ENCODE data around the gene HBEGF. TPM values are rescaled to one million over a fixed set of nuclear protein-coding genes. Genes with fewer than 3 reads are reported as not detected.

Gene HBEGF
- total RNA-seq, 2 experiments from 2014 or later, result 12.8 TPM

DNA sequence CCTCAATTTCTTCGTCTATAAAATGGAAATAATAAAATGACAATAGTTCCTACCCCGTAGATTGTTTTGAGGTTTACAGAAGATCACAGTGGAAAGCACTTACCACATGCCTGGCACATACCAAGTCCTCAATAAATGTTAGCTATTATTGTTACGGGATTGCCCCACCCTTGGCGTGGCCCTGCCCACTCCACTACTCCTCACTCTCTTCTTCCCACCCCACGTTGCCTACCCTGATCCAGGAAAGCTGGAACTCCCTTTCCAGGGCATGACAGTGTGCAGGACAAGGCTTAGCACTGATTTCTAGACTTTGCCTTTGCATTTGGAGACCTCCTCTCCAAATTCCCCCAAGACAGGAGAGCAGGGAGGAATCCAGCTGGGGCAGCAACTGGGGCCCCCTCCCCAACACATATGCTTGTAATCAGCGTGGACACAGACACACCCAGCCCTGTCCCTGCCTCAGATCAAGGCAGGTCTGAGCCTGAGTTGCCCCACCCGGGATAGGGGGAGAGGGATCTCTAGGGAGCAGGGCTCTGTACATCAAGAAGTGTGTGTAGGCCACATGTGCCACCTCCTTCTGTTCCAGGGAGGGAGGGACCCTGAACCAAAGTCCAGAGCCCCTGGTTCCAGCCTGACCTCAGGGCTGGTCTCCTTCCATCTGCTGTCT is 20.3 kb upstream of the HBEGF start:
- DNase-seq (no peak), ATAC-seq (ENCODE audit: low read depth) (no peak)
- H3K4me1 Mint-ChIP-seq, result peaks cover 5% of the 10 kb centered on the region
- no peak overlapping the region for H3K27ac Mint-ChIP-seq
- H3K36me3 Mint-ChIP-seq, result no peaks in the 10 kb centered on the region
- H3K4me3 Mint-ChIP-seq, result no peak overlapping the region
- no peaks in the 10 kb centered on the region for H3K9me3 Mint-ChIP-seq
- peaks cover 2% of the 10 kb centered on the region for H3K27me3 Mint-ChIP-seq
- POLR2A ChIA-PET, result interaction anchor here (0.6 kb wide), 1 partner anchor 63 kb away, joined by 4 read pairs; no protein-coding TSS in a partner anchor

DNA sequence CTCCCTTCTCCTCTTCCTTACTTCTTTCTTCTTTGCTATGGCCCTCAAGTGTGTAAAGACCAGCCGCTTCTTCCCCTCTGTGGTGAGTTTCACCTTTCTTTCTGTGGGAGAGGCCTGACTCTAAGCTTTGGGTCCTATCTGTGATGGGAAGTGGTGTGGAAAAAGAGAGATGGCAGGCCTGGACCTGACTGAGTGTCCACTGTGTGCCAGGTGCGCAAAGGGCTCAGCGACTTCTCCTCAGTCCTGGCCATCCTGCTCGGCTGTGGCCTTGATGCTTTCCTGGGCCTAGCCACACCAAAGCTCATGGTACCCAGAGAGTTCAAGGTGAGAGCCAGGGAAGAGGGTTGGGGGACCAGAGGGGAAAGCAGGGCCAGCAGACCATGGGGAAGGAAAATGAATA is 19.5 kb upstream of the HBEGF start:
- H3K27ac Mint-ChIP-seq, result no peak overlapping the region
- H3K36me3 Mint-ChIP-seq, result no peaks in the 10 kb centered on the region
- no peaks in the 10 kb centered on the region for H3K9me3 Mint-ChIP-seq
- POLR2A ChIA-PET, result interaction anchor here (0.6 kb wide), 1 partner anchor 62 kb away, joined by 4 read pairs; no protein-coding TSS in a partner anchor
- peaks cover 5% of the 10 kb centered on the region for H3K4me1 Mint-ChIP-seq
- no peak overlapping the region for H3K4me3 Mint-ChIP-seq
- ATAC-seq (ENCODE audit: low read depth) (no peak), DNase-seq (no peak)
- peaks cover 2% of the 10 kb centered on the region for H3K27me3 Mint-ChIP-seq

DNA sequence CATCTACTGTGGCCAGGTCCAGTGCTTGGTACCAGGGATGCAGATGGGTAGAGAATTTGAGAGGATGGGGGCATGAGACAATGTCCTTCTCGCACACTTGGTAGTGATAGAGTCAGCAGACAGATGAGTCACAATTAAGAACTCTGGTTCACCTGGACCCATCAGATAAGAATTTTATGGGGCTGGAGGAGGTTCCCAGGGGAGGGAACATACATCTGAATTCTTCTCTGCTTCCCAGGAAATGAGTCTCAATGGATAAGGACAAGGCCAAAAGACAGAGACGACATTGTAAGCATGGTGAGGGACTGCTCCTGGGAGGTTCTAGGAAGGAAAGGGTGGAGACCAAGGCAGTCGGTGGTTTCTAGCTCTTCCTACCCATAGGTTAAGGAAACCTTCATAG is 18.9 kb upstream of the HBEGF start:
- ATAC-seq (ENCODE audit: low read depth), result no peak
- POLR2A ChIA-PET, result no interaction called here
- no peak overlapping the region for H3K27ac Mint-ChIP-seq
- no peaks in the 10 kb centered on the region for H3K9me3 Mint-ChIP-seq
- no peak overlapping the region for H3K4me3 Mint-ChIP-seq
- H3K27me3 Mint-ChIP-seq, result peaks cover 2% of the 10 kb centered on the region
- no peak for DNase-seq
- no peaks in the 10 kb centered on the region for H3K36me3 Mint-ChIP-seq
- H3K4me1 Mint-ChIP-seq, result peaks cover 5% of the 10 kb centered on the region

DNA sequence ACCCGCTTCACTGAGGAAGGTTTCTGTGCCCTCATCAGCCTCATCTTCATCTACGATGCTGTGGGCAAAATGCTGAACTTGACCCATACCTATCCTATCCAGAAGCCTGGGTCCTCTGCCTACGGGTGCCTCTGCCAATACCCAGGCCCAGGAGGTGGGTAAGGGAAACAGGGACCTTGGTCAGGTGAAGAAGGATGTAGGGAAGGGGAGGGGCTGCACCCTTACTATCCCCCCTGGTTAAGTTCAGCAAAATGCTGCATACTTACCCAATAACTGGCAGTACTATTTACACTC is 18.0 kb upstream of the HBEGF start:
- no peak for DNase-seq
- Mint-ChIP-seq H3K36me3 (no peaks in the 10 kb centered on the region), H3K27ac (no peak overlapping the region), H3K27me3 (peaks cover 2% of the 10 kb centered on the region), H3K4me3 (no peak overlapping the region), H3K4me1 (peaks cover 5% of the 10 kb centered on the region), H3K9me3 (no peaks in the 10 kb centered on the region)
- ATAC-seq (ENCODE audit: low read depth), result no peak
- POLR2A ChIA-PET, result interaction anchor here (0.6 kb wide), 1 partner anchor 271 kb away, joined by 3 read pairs; no protein-coding TSS in a partner anchor

DNA sequence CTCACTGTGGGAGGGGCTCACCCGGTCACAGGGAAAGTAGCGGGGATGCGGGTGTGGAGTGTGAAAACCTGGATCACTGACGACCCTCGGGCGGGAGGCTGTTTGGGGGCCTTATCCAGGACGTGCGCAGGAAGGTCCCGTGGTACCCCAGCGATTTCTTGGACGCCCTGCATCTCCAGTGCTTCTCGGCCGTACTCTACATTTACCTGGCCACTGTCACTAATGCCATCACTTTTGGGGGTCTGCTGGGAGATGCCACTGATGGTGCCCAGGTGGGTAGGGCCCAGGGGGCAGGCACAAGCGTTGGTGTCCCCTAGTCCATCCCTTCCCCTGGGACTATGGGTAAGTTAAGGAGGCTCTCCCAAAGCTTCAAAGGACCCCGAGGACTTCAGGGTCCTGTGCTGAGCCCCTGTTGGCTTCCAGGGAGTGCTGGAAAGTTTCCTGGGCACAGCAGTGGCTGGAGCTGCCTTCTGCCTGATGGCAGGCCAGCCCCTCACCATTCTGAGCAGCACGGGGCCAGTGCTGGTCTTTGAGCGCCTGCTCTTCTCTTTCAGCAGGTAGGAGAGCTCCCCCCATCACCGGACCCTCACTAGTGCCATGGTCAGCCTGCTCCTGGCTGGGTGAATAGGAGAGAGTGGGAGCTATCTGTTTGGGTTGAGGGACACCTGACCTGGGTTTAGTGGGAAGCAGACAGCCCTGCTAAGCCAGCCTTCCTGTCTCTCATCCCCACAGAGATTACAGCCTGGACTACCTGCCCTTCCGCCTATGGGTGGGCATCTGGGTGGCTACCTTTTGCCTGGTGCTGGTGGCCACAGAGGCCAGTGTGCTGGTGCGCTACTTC is 17.4 kb upstream of the HBEGF start:
- Mint-ChIP-seq H3K4me3 (peak overlapping the region; percentile 80), H3K9me3 (no peaks in the 10 kb centered on the region), H3K27me3 (peaks cover 2% of the 10 kb centered on the region), H3K4me1 (peaks cover 5% of the 10 kb centered on the region), H3K27ac (no peak overlapping the region), H3K36me3 (no peaks in the 10 kb centered on the region)
- POLR2A ChIA-PET, result interaction anchor here (0.6 to 1.2 kb wide), 5 partner anchors 16 to 271 kb away, joined by 3 read pairs; partner anchors contain the start of gene ANKHD1
- DNase-seq, result no peak
- ATAC-seq (ENCODE audit: low read depth), result no peak

DNA sequence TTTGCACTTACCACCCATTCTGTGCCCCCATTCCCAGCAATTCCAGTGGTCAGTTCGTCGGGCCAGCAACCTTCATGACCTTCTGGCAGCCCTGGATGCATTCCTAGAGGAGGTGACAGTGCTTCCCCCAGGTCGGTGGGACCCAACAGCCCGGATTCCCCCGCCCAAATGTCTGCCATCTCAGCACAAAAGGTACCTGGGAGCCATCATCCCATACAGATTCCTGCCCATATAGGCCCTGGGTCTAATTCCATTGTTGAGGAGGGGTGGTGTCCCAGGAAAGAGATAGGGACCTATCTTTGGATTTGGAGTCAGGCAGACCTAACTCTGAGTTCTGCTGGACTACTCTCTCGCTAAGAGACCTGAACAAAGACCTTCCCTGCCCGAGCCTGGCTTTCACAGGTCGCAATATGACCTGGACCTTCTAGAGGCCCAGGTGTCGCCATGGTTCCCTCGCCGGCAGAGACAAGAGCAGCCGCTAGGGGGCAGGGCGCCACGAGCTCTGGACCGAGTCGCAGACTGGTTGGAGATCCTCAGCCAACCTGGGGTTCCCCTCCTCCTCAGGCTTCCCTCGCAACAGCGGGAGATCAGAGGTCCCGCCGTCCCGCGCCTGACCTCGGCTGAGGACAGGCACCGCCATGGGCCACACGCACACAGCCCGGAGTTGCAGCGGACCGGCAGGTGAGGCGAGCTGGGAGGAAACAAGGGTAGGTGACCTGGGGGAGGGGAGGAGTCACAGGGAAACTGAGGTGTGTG is 16.6 kb upstream of the HBEGF start:
- ATAC-seq (ENCODE audit: low read depth) (peak; percentile 91), DNase-seq (peak; percentile 92)
- Mint-ChIP-seq H3K4me1 (peaks cover 5% of the 10 kb centered on the region), H3K4me3 (peak overlapping the region; percentile 80), H3K9me3 (no peaks in the 10 kb centered on the region), H3K27ac (peak overlapping the region; percentile 70), H3K27me3 (no peaks in the 10 kb centered on the region), H3K36me3 (no peaks in the 10 kb centered on the region)
- POLR2A ChIA-PET, result interaction anchor here (0.6 to 1.2 kb wide), 4 partner anchors 15 to 190 kb away, joined by 3 read pairs; partner anchors contain the start of gene ANKHD1

DNA sequence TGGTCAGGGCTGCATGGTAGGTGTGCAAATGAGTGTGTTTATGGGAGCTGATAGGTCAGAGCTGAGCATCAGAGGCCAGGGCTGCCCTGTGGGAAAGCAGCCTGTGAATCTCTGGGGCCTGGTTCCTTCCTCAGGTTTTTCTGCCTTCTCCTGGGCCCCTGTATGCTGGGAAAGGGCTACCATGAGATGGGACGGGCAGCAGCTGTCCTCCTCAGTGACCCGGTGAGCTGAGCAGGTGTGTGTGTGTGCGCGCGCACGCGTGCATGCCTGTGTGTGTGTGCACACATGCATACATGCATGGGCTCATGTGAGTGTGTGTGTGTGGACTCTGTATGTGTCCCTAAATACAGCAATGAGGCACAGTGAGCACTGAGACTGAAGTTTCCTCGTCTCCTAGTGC is 15.9 kb upstream of the HBEGF start:
- ATAC-seq (ENCODE audit: low read depth), result no peak
- Mint-ChIP-seq H3K4me3 (no peak overlapping the region), H3K27me3 (peaks cover 3% of the 10 kb centered on the region), H3K27ac (no peak overlapping the region), H3K4me1 (peaks cover 12% of the 10 kb centered on the region), H3K9me3 (no peaks in the 10 kb centered on the region), H3K36me3 (no peaks in the 10 kb centered on the region)
- POLR2A ChIA-PET, result no interaction called here
- DNase-seq, result no peak

DNA sequence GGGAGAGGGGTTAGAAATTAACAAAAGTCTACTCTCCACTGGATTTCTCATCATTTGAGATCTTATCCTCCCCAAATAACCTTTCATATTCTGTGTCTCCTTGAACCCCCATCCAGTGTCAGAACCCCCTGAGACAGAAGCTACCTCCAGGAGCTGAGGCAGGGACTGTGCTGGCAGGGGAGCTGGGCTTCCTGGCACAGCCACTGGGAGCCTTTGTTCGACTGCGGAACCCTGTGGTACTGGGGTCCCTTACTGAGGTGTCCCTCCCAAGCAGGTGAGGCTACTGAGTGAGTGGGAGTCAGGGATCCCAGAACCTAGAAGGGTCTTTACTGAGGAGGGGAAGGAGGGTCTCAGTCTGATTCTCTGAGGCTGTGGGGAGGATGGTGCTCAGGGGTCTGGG is 15.5 kb upstream of the HBEGF start:
- Mint-ChIP-seq H3K4me1 (peaks cover 12% of the 10 kb centered on the region), H3K27me3 (peaks cover 3% of the 10 kb centered on the region), H3K9me3 (no peaks in the 10 kb centered on the region), H3K4me3 (no peak overlapping the region), H3K27ac (no peak overlapping the region), H3K36me3 (no peaks in the 10 kb centered on the region)
- POLR2A ChIA-PET, result no interaction called here
- ATAC-seq (ENCODE audit: low read depth) (no peak), DNase-seq (no peak)

DNA sequence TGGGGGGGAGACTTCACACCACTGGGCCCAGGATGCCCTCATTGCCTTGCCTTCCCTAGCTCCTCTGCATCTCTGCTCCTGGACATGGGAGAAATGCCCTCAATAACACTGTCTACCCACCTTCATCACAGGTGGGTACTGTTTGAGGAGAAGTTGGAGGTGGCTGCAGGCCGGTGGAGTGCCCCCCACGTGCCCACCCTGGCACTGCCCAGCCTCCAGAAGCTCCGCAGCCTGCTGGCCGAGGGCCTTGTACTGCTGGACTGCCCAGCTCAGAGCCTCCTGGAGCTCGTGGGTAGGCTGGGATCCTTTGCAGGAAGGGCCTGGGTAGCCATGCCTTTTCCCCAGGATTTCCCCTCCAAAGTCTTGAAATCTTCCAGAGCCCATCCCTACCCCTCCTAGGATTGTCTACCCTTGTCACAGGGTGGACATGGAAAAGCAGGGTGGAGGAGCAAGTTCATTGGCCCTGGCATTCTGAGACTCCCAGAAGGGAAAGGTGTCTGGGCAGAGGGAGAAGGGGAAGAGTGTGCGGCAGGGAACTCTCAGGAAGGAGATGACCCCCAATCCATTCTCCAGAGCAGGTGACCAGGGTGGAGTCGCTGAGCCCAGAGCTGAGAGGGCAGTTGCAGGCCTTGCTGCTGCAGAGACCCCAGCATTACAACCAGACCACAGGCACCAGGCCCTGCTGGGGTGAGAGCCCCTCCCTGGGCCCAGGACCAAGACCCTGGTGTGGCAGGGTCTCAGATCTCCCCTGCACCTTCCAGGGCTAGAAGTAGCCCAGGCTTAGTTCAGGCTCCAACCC is 14.5 kb upstream of the HBEGF start:
- Mint-ChIP-seq H3K27ac (no peak overlapping the region), H3K36me3 (no peaks in the 10 kb centered on the region), H3K4me1 (peaks cover 12% of the 10 kb centered on the region), H3K4me3 (no peak overlapping the region), H3K27me3 (peaks cover 3% of the 10 kb centered on the region), H3K9me3 (no peaks in the 10 kb centered on the region)
- no peak for ATAC-seq (ENCODE audit: low read depth)
- DNase-seq, result no peak
- POLR2A ChIA-PET, result no interaction called here

DNA sequence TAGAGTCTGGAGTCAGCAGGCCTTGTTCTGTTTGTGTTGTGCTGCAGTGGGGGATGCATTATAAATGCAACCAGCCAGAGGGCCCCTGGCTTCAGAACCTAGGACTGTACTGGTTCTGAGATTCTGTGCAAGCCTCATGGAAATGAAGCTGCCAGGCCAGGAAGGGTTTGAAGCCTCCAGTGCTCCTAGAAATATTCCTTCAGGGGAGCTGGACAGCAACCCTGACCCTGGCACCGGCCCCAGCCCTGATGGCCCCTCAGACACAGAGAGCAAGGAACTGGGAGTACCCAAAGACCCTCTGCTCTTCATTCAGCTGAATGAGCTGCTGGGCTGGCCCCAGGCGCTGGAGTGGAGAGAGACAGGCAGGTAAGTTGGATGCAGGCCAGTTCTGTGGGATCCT is 13.7 kb upstream of the HBEGF start, which contains the start of gene SLC4A9:
TSS of gene SLC4A9 (plus strand) at position 94 of the 400 bp plus-strand sequence. CDS start at position 137, 43 bp downstream.
- DNase-seq, result no peak
- no peak for ATAC-seq (ENCODE audit: low read depth)
- POLR2A ChIA-PET, result no interaction called here
- Mint-ChIP-seq H3K4me1 (peaks cover 12% of the 10 kb centered on the region), H3K27ac (no peak within 1 kb of the TSS), H3K27me3 (peaks cover 3% of the 10 kb centered on the region), H3K36me3 (no peaks in the 10 kb centered on the region), H3K9me3 (no peaks in the 10 kb centered on the region), H3K4me3 (no peak within 1 kb of the TSS)

DNA sequence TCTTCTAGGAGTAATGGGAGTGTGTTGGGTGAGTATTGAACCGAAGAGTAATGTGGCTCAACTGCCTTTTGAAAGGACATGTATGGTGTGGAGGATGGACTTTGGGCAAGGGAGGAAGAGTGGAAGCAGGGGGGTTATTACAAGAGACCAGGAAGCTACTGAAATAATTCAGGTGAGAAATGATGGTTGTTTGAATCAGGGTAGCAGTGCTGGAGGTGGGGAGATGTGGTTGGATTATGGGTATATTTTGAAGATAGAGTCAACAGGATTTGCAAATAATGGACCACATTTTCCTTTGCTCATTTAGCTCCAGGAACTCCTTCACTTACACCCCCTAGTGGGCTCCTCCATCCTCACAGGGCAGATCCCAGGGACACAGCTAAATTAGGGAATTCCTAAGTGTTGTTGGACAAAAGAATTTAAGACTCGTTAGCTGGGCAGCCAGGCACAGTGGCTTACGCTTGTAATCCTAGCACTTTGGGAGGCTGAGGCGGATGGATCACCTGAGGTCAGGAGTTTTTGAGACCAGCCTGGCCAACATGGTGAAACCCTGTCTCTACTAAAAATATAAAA is 12.4 kb upstream of the HBEGF start:
- Mint-ChIP-seq H3K27ac (no peak overlapping the region), H3K9me3 (no peaks in the 10 kb centered on the region), H3K4me1 (peaks cover 12% of the 10 kb centered on the region), H3K27me3 (peaks cover 3% of the 10 kb centered on the region), H3K36me3 (no peaks in the 10 kb centered on the region), H3K4me3 (no peak overlapping the region)
- POLR2A ChIA-PET, result interaction anchor here (0.5 to 1.4 kb wide), 3 partner anchors 107 to 196 kb away, joined by 4 read pairs; no protein-coding TSS in a partner anchor
- DNase-seq (no peak), ATAC-seq (ENCODE audit: low read depth) (no peak)

DNA sequence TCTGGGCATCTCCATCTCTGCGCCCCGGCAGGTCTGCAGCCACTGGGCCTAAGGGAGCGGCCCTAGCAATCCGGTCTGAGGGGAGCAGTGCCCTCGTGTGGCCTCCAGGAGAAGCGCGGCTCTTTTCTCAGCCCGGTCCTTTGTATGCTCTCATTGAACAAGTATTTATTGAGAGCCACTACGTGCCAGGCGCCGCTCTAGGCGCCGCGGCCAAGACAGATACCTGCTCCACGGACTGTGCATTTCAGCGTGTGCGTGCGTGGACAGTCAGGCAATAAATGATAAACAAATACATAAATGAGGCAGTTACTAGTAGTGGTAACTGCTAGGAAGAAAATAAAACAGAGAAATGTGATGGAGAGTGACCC is 11.3 kb upstream of the HBEGF start:
- H3K4me1 Mint-ChIP-seq, result peaks cover 8% of the 10 kb centered on the region
- ATAC-seq (ENCODE audit: low read depth), result peak; percentile 93
- H3K9me3 Mint-ChIP-seq, result no peaks in the 10 kb centered on the region
- peak overlapping the region; percentile 23 for H3K27ac Mint-ChIP-seq
- DNase-seq, result peak; percentile 82
- H3K36me3 Mint-ChIP-seq, result no peaks in the 10 kb centered on the region
- POLR2A ChIA-PET, result interaction anchor here (0.7 kb wide), 1 partner anchor 27 kb away, joined by 4 read pairs; no protein-coding TSS in a partner anchor
- peak overlapping the region; percentile 83 for H3K4me3 Mint-ChIP-seq
- H3K27me3 Mint-ChIP-seq, result peaks cover 3% of the 10 kb centered on the region

All from activated naive CD8-positive, alpha-beta T cell treated with anti-CD3 and anti-CD28 coated beads, Interleukin-2, amount 10 ng/mL, durations not matched to agents 7 days and 5 days (primary cell).